ENCODE data around the gene EXOSC2.

DNA sequence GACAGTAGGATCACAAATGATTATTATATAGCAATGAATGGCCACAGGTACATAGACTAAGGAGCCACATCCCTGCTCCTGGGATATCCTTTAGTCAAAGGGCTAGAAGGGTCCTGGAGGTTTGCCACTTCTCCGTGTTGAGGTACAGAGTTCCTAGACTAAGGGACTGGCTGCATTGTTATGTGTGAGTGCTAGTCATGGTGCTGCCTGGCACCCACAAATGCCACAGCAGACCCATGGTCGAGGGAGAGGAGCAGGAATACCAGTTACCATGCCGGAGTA lies 47.4 kb downstream of the EXOSC2 start:
- TF ChIP-seq, protein P1, sequence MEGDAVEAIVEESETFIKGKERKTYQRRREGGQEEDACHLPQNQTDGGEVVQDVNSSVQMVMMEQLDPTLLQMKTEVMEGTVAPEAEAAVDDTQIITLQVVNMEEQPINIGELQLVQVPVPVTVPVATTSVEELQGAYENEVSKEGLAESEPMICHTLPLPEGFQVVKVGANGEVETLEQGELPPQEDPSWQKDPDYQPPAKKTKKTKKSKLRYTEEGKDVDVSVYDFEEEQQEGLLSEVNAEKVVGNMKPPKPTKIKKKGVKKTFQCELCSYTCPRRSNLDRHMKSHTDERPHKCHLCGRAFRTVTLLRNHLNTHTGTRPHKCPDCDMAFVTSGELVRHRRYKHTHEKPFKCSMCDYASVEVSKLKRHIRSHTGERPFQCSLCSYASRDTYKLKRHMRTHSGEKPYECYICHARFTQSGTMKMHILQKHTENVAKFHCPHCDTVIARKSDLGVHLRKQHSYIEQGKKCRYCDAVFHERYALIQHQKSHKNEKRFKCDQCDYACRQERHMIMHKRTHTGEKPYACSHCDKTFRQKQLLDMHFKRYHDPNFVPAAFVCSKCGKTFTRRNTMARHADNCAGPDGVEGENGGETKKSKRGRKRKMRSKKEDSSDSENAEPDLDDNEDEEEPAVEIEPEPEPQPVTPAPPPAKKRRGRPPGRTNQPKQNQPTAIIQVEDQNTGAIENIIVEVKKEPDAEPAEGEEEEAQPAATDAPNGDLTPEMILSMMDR (IDR thresholded peaks at IDR 0.05 in 4 of 5, conservative IDR thresholded peaks at IDR 0.05 in 1 of 5) = no peak
- TF ChIP-seq POLR2A (IDR thresholded peaks at IDR 0.05) = no peak

Data from gastrocnemius medialis (tissue), 4 donors.